ENCODE results near the gene MYOT. TPM values are rescaled to one million over a fixed set of nuclear protein-coding genes. Genes with fewer than 3 reads are reported as not detected.
"Not testable (repeated sequence)": the region's sequence is repeated elsewhere in the genome, so short reads cannot be mapped to it uniquely, and the experiment has no call there.

MYOT gene
- total RNA-seq, 2 donors from 2014 or later: 16.3 to 16.4 TPM

DNA sequence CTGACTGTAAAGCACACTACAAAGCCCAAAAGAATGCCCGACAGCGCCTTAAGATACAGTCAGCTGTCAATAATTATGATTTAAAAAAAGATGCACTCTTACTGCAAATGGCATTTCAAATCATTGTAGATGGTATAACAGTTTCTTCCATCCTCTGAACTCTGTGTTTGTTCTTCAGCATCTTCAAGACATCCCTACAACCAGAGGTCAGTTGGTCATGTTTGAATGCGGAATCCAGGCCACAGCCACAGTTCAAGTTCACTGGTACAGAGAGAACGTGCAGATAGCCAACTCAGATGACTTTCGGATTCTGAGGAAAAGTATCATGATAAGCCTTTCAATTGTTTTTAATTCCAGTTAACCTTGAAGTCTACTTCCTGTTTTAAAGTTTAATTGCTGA lies 8.7 kb upstream of the MYOT start:
- Histone ChIP-seq H3K36me3 (no peaks in the 10 kb centered on the region), H3K4me1 (ENCODE audit: control insufficient read depth in 1 of 2, low read depth in 2 of 2) (peaks cover 10 to 19% of the 10 kb centered on the region in 2 donors), H3K9me3 (no peaks in the 10 kb centered on the region), H3K4me3 (peak overlapping the region; percentile 59), H3K27ac (peak overlapping the region in 1 of 2 donors; percentile 29), H3K27me3 (replicated peaks; ENCODE audit: insufficient read depth) (no peaks in the 10 kb centered on the region)
- ATAC-seq (ENCODE audit: insufficient number of reproducible peaks, low FRiP score, low read depth) (no peak), DNase-seq (ENCODE audit: low spot score) (no peak)
- TF ChIP-seq, protein P1, sequence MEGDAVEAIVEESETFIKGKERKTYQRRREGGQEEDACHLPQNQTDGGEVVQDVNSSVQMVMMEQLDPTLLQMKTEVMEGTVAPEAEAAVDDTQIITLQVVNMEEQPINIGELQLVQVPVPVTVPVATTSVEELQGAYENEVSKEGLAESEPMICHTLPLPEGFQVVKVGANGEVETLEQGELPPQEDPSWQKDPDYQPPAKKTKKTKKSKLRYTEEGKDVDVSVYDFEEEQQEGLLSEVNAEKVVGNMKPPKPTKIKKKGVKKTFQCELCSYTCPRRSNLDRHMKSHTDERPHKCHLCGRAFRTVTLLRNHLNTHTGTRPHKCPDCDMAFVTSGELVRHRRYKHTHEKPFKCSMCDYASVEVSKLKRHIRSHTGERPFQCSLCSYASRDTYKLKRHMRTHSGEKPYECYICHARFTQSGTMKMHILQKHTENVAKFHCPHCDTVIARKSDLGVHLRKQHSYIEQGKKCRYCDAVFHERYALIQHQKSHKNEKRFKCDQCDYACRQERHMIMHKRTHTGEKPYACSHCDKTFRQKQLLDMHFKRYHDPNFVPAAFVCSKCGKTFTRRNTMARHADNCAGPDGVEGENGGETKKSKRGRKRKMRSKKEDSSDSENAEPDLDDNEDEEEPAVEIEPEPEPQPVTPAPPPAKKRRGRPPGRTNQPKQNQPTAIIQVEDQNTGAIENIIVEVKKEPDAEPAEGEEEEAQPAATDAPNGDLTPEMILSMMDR (IDR thresholded peaks at IDR 0.05): no peak

DNA sequence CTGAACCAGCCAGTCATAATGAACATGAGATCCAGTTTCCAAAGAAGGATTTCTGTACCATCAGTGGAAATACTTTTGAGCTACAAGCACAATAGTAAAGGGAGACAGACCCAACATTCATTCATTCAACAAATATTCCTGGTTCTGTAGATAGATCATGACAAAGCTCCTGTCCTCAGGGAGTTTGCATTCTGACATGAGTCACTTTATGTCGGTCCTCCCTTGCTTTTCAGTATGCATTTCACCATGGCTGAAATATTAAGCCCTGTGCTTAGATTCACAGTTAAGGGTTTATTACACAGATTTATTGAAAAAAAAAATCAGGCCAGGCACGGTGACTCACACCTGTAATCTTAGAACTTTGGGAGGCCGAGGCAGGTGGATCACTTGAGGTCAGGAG lies 5.4 kb upstream of the MYOT start:
- Histone ChIP-seq H3K4me3 (no peak overlapping the region), H3K36me3 (no peaks in the 10 kb centered on the region), H3K27ac (no peak overlapping the region), H3K27me3 (replicated peaks; ENCODE audit: insufficient read depth) (no peaks in the 10 kb centered on the region), H3K9me3 (no peaks in the 10 kb centered on the region), H3K4me1 (ENCODE audit: control insufficient read depth in 1 of 2, low read depth in 2 of 2) (peaks cover 9 to 15% of the 10 kb centered on the region in 2 donors)
- TF ChIP-seq, protein P1 (IDR thresholded peaks at IDR 0.05): no peak
- DNase-seq (ENCODE audit: low spot score): no peak
- ATAC-seq (ENCODE audit: insufficient number of reproducible peaks, low FRiP score, low read depth): no peak

DNA sequence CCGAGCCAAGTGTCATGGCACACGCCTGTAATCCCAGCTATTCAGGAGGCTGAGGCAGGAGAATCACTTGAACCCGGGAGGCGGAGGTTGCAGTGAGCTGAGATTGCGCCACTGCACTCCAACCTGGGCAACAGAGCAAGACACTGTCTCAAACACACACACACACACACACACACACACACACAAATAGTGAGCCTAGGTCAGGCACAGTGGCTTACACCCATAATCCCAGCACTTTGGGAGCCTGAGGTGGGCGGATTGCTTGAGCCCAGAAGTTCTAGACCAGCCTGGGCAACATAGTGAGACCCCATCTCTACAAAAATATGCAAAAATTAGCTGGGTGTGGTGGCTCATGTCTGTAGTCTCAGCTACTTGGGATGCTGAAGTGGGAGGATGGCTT lies 4.0 kb upstream of the MYOT start:
- not testable (repeated sequence) for H3K27me3 ChIP-seq (replicated peaks; ENCODE audit: insufficient read depth); H3K27ac ChIP-seq; H3K36me3 ChIP-seq; H3K4me1 ChIP-seq (ENCODE audit: control insufficient read depth in 1 of 2, low read depth in 2 of 2); ATAC-seq (ENCODE audit: insufficient number of reproducible peaks, low FRiP score, low read depth); H3K9me3 ChIP-seq; H3K4me3 ChIP-seq; DNase-seq (ENCODE audit: low spot score)

DNA sequence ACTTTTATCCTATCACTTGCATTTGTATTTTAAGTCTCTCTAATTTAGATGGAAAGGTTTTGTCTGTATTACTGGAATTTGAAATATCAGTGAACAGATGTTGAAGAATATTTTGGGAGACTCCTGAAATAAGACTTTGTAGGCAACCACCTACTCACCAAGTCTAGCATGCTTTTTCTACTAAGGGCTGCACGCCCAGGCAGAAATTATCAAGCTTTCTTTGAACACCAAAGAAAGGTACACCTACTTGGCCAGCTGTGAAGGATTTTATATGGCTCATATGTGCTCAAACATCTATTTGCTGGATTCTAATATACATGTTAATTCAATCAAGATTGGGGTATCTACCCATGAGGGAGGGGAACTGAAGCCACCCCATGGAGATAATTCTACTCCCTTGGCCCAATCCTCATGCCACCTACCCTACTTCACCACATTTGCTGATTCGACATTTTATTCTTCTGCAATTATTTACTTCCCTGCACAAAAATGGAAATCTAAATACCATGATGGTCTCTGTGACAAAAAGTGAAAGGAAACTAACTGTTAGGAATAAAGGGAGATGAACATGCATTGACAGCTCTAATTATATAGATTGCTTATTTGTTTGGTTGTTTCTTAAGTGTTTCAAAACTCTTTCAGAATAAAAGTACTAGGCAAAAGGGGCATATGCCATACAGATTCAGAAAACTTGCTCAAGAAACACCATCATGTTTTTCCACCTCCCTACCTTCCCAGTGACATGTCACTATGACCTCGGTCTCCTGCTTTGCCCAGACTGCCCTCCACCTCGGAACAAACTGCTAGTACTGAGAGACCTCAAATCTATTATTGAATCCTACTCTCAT lies 895 bp upstream of the MYOT start:
- Histone ChIP-seq H3K9me3 (no peaks in the 10 kb centered on the region), H3K4me3 (no peak overlapping the region), H3K4me1 (ENCODE audit: control insufficient read depth in 1 of 2, low read depth in 2 of 2) (no peaks in the 10 kb centered on the region), H3K27me3 (replicated peaks; ENCODE audit: insufficient read depth) (no peaks in the 10 kb centered on the region), H3K36me3 (no peaks in the 10 kb centered on the region), H3K27ac (no peak overlapping the region)
- TF ChIP-seq, protein P1 (IDR thresholded peaks at IDR 0.05): no peak
- no peak for DNase-seq (ENCODE audit: low spot score)
- no peak for ATAC-seq (ENCODE audit: insufficient number of reproducible peaks, low FRiP score, low read depth)

DNA sequence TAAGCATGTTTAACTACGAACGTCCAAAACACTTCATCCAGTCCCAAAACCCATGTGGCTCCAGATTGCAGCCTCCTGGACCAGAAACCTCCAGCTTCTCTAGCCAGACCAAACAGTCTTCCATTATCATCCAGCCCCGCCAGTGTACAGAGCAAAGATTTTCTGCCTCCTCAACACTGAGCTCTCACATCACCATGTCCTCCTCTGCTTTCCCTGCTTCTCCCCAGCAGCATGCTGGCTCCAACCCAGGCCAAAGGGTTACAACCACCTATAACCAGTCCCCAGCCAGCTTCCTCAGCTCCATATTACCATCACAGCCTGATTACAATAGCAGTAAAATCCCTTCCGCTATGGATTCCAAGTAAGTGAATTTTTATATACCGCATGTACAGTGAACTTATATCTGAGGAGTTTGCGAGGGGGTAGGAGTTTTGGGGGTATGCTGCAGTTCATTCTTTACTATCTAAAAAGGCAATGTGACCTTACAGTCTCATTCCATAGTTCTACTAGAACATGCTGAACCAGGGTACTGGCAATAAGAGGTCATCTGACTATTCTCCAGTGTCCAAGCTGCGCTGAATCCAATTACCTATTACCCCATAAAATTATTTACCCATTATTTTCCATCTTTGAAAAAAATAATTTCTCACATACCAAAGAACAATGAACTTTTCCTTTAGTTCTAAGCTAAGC lies 3.1 kb downstream of the MYOT start:
- no peaks in the 10 kb centered on the region for H3K9me3 ChIP-seq
- H3K4me1 ChIP-seq (ENCODE audit: control insufficient read depth in 1 of 2, low read depth in 2 of 2): no peaks in the 10 kb centered on the region
- TF ChIP-seq, protein P1 (IDR thresholded peaks at IDR 0.05): no peak
- DNase-seq (ENCODE audit: low spot score) (no peak), ATAC-seq (ENCODE audit: insufficient number of reproducible peaks, low FRiP score, low read depth) (no peak)
- H3K27ac ChIP-seq: no peak overlapping the region
- H3K36me3 ChIP-seq: no peaks in the 10 kb centered on the region
- no peaks in the 10 kb centered on the region for H3K27me3 ChIP-seq (replicated peaks; ENCODE audit: insufficient read depth)
- no peak overlapping the region for H3K4me3 ChIP-seq
